ENCODE measurements around the gene USP19.

USP19 gene

DNA sequence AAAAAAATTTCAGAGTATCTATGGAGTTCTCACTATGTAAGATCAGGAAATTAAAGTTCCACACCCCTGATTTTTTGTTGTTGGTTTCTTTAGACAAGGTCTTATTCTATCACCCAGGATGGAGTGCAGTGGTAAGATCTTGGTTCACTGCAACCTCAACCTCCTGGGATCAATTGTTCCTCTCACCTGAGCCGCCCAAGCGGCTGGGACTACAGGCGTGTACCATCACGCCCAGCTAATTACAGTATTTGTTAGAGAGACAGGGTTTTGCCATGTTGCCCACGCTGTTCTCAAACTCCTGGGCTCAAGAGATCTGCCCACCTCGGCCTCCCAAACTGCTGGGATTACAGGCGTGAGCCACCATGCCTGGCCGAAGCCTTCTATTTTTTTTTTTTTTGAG lies 39.2 kb downstream of the USP19 start:
- no peak overlapping the region for H3K4me3 ChIP-seq (ENCODE audit: low read depth, low read length)
- no peak for TF ChIP-seq CTCF (IDR thresholded peaks at IDR 0.05; ENCODE audit: borderline replicate concordance, insufficient read depth, low read depth, low read length)

- H3K4me3 ChIP-seq (ENCODE audit: low read depth, low read length) = no peak overlapping the region
- TF ChIP-seq CTCF (IDR thresholded peaks at IDR 0.05; ENCODE audit: borderline replicate concordance, insufficient read depth, low read depth, low read length) = no peak
These were observed 41.4 kb downstream of the USP19 start for GRCh38 chr3:49079270-49079669.

GRCh38 chr3:49076646-49077045 lies 44.0 kb downstream of the USP19 start:
- H3K4me3 ChIP-seq (ENCODE audit: low read depth, low read length) = no peak overlapping the region
- TF ChIP-seq CTCF (IDR thresholded peaks at IDR 0.05; ENCODE audit: borderline replicate concordance, insufficient read depth, low read depth, low read length) = no peak

DNA sequence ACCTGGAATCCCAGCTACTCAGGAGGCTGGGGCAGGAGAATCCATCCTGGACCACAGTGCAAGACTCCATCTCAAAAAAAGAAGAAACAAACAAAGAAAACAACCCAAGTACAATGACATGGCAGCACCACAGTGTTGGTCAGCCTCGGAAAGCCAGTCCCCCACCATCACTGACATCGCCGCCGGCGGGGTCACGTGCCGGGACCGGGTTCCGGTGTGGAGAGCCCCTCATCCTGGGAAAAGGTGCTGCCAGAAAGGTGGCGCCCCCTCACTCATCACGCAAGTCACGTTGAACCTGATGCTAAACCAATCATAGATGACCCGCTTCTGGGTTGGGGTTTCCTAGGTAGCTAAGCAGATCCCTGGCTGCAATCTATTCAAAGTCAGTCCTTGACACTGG lies 44.5 kb downstream of the USP19 start:
- TF ChIP-seq CTCF (IDR thresholded peaks at IDR 0.05; ENCODE audit: borderline replicate concordance, insufficient read depth, low read depth, low read length) = no peak
- H3K4me3 ChIP-seq (ENCODE audit: low read depth, low read length) = no peak overlapping the region
